ENCODE results near the gene DHRS1. TPM values are rescaled to one million over a fixed set of nuclear protein-coding genes. Genes with fewer than 3 reads are reported as not detected.
A peak's percentile ranks its signal among the peaks of the same experiment; 100 is the strongest.
"Not testable (repeated sequence)": the region's sequence is repeated elsewhere in the genome, so short reads cannot be mapped to it uniquely, and the experiment has no call there.

Gene DHRS1
- polyA plus RNA-seq, 1 donor: 81.3 TPM

DNA sequence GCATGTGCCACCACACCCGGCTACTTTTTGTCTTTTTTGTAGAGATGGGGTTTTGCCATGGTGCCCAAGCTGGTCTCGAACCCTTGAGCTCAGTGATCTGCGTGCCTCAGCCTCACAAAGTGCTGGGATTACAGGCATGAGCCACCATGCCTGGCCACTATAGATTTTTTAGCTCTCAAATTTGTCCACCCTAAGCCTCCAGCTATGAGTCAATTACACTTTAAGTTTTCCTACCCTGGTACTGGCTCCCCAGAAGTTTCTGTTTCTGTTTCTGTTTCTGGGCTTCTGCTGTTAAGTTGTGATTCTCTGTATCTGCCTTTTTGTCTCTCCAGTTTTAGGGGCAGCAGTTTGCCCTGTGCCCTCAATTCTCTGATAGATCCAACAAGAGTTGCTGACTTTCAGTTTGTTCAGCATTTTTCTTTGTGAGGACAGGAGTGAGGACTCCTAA lies 52.8 kb downstream of the DHRS1 start:
- H3K27ac ChIP-seq (ENCODE audit: low read length): peak overlapping the region; percentile 53
- peaks cover 10% of the 10 kb centered on the region for H3K4me1 ChIP-seq (ENCODE audit: control insufficient read depth, insufficient read depth, low read length)
- no peaks in the 10 kb centered on the region for H3K36me3 ChIP-seq (ENCODE audit: control insufficient read depth, insufficient read depth, low read length)
- no peaks in the 10 kb centered on the region for H3K9me3 ChIP-seq (ENCODE audit: control insufficient read depth, low read depth, low read length)
- DNase-seq: peak; percentile 49 to 80
- no peak overlapping the region for H3K4me3 ChIP-seq (ENCODE audit: low read length)
- no CpG with 5 or more reads among the region's 3 CpGs for WGBS (ENCODE audit: insufficient coverage, low lambda C conversion rate)
- H3K27me3 ChIP-seq (ENCODE audit: control insufficient read depth, insufficient read depth, low read length): no peaks in the 10 kb centered on the region

DNA sequence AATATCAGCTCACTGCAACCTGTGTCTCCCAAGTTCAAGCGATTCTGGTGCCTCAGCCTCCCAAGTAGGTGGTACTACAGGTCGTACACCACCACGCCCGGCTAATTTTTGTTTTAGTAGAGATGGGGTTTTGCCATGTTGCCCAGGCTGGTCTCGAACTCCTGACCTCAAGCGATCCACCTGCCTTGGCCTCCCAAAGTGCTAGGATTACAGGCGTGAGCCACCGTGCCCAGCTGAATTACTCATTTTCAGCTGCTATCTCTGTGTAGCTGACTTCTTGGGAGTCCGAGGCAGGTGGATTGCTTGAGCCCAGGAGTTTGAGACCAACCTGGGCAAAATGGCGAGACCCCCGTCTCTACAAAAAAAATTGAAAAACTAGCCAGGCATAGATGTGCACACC lies 54.2 kb downstream of the DHRS1 start:
- not testable (repeated sequence) for DNase-seq
- peaks cover 20% of the 10 kb centered on the region for H3K4me1 ChIP-seq (ENCODE audit: control insufficient read depth, insufficient read depth, low read length)

DNA sequence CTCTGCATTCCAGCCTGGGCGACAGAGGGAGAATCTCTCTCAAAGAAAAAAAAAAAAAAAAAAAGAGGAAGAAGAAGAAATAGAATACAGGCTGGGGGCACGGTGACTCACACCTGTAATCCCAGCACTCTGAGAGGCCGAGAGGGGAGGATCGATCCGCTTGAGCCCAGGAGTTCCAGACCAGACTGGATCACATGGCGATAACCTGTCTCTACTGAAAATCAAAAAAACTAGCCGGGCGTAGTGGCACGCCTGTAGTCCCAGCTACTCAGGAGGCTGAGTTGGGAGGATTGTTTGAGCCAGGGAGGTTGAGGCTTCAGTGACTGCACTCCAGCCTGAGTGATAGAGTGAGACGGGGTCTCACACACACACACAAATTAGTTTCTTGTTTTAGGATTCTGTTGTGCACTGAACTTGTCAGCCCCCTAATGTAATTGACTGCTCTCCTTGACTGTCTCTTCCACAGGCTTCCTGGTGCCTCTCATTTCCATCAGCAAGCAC lies 56.2 kb downstream of the DHRS1 start:
- Histone ChIP-seq H3K36me3 (ENCODE audit: control insufficient read depth, insufficient read depth, low read length) (peaks cover 27% of the 10 kb centered on the region), H3K27ac (ENCODE audit: low read length) (peak overlapping the region; percentile 99), H3K27me3 (ENCODE audit: control insufficient read depth, insufficient read depth, low read length) (no peaks in the 10 kb centered on the region), H3K9me3 (ENCODE audit: control insufficient read depth, low read depth, low read length) (no peaks in the 10 kb centered on the region), H3K4me3 (ENCODE audit: low read length) (peak overlapping the region; percentile 70), H3K4me1 (ENCODE audit: control insufficient read depth, insufficient read depth, low read length) (peaks cover 24% of the 10 kb centered on the region)
- DNase-seq: peak in 1 of 2 donors; percentile 67
- no CpG with 5 or more reads among the region's 10 CpGs for WGBS (ENCODE audit: insufficient coverage, low lambda C conversion rate)

More for the DNA sequence above, 54.2 kb downstream of the DHRS1 start:
- not testable (repeated sequence) for H3K9me3 ChIP-seq (ENCODE audit: control insufficient read depth, low read depth, low read length); H3K36me3 ChIP-seq (ENCODE audit: control insufficient read depth, insufficient read depth, low read length); H3K27ac ChIP-seq (ENCODE audit: low read length); H3K27me3 ChIP-seq (ENCODE audit: control insufficient read depth, insufficient read depth, low read length); H3K4me3 ChIP-seq (ENCODE audit: low read length)
- no CpG with 5 or more reads among the region's 11 CpGs for whole genome bisulfite sequencing (ENCODE audit: insufficient coverage, low lambda C conversion rate)

DNA sequence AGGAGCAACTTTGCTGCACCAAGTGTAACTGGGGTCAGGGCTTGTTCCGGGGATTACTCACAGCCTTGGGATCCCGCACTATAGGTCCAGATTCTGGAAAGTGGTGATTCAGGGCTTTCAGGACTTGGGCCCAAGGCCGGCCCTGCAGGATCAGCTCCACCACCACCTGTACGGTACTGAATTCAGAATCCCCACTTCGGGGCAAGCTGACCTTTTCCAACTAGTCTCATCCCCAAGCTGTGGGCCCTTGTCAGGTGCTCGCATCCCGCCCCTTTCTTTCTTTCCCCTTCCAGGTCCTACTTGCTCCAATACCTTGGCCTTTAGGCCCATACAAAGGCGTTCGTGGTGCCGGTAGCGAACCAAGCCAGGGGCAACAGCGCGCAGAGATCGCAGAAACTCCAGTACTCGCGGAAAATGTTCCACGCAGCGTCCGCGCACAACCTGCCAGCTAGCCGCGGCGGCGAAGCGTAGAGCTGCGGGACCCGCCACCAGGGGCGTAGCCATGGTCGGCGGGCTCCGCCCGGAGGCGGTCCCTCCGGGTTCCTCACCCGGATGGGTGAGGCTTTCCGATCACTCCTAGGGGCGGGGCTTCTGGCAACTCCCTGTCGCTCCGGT lies 57.6 kb downstream of the DHRS1 start:
- H3K36me3 ChIP-seq (ENCODE audit: control insufficient read depth, insufficient read depth, low read length): peaks cover 41% of the 10 kb centered on the region
- peak overlapping the region; percentile 70 for H3K4me3 ChIP-seq (ENCODE audit: low read length)
- no peaks in the 10 kb centered on the region for H3K27me3 ChIP-seq (ENCODE audit: control insufficient read depth, insufficient read depth, low read length)
- peak in 1 of 2 donors; percentile 94 for DNase-seq
- peaks cover 23% of the 10 kb centered on the region for H3K4me1 ChIP-seq (ENCODE audit: control insufficient read depth, insufficient read depth, low read length)
- H3K9me3 ChIP-seq (ENCODE audit: control insufficient read depth, low read depth, low read length): no peaks in the 10 kb centered on the region
- H3K27ac ChIP-seq (ENCODE audit: low read length): peak overlapping the region; percentile 99
- WGBS (ENCODE audit: insufficient coverage, low lambda C conversion rate): no CpG with 5 or more reads among the region's 39 CpGs

Other genes with a start within 250 kb of the DHRS1 start
- 2.4 TPM for gene CARMIL3, start 247.8 kb downstream of the DHRS1 start, polyA plus RNA-seq
- 0.31 TPM for gene CPNE6, start 228.2 kb downstream of the DHRS1 start, polyA plus RNA-seq
- gene PCK2, start 205.5 kb downstream of the DHRS1 start, polyA plus RNA-seq: 177 TPM
- gene DCAF11, start 185.0 kb downstream of the DHRS1 start, polyA plus RNA-seq: 98.9 TPM
- 1.6 TPM for gene NRL, start 184.8 kb downstream of the DHRS1 start, polyA plus RNA-seq
- 2.8 TPM for gene FITM1, start 169.1 kb downstream of the DHRS1 start, polyA plus RNA-seq
- gene PSME1, start 163.6 kb downstream of the DHRS1 start, polyA plus RNA-seq: 324 TPM
- 33.9 TPM for gene EMC9, start 158.2 kb downstream of the DHRS1 start, polyA plus RNA-seq
- 243 TPM for gene PSME2, start 153.2 kb downstream of the DHRS1 start, polyA plus RNA-seq
- 39.1 TPM for gene RNF31, start 152.3 kb downstream of the DHRS1 start, polyA plus RNA-seq
- gene IRF9, start 138.5 kb downstream of the DHRS1 start, polyA plus RNA-seq: 104 TPM
- 201 TPM for gene REC8, start 127.7 kb downstream of the DHRS1 start, polyA plus RNA-seq
- 22.5 TPM for gene IPO4, start 111.0 kb downstream of the DHRS1 start, polyA plus RNA-seq
- gene TM9SF1, start 104.3 kb downstream of the DHRS1 start, polyA plus RNA-seq: 50.9 TPM
- gene TSSK4, start 94.1 kb downstream of the DHRS1 start, polyA plus RNA-seq: 8.1 TPM
- gene CHMP4A, start 86.3 kb downstream of the DHRS1 start, polyA plus RNA-seq: 92.5 TPM
- gene MDP1, start 83.7 kb downstream of the DHRS1 start, polyA plus RNA-seq: 21.8 TPM
- 194 TPM for gene NEDD8, start 67.4 kb downstream of the DHRS1 start, polyA plus RNA-seq
- 85.9 TPM for gene GMPR2, start 66.9 kb downstream of the DHRS1 start, polyA plus RNA-seq
- 35.4 TPM for gene TINF2, start 57.2 kb downstream of the DHRS1 start, polyA plus RNA-seq
- 8.6 TPM for gene TGM1, start 36.6 kb downstream of the DHRS1 start, polyA plus RNA-seq
- 29.0 TPM for gene RABGGTA, start 28.2 kb downstream of the DHRS1 start, polyA plus RNA-seq
- 20.9 TPM for gene NOP9, start 70 bp upstream of the DHRS1 start, polyA plus RNA-seq
- 105 TPM for gene CIDEB, start 8.2 kb upstream of the DHRS1 start, polyA plus RNA-seq
- 6.0 TPM for gene LTB4R2, start 10.4 kb upstream of the DHRS1 start, polyA plus RNA-seq
- 7.2 TPM for gene LTB4R, start 11.7 kb upstream of the DHRS1 start, polyA plus RNA-seq
- gene ADCY4, start 35.3 kb upstream of the DHRS1 start, polyA plus RNA-seq: 10.5 TPM
- 14.8 TPM for gene RIPK3, start 40.2 kb upstream of the DHRS1 start, polyA plus RNA-seq
- gene NFATC4, start 68.4 kb upstream of the DHRS1 start, polyA plus RNA-seq: 40.9 TPM
- 54.4 TPM for gene NYNRIN, start 99.2 kb upstream of the DHRS1 start, polyA plus RNA-seq
- 5.6 TPM for gene CBLN3, start 129.9 kb upstream of the DHRS1 start, polyA plus RNA-seq
- gene KHNYN, start 130.2 kb upstream of the DHRS1 start, polyA plus RNA-seq: 73.5 TPM
- 44.4 TPM for gene SDR39U1, start 143.0 kb upstream of the DHRS1 start, polyA plus RNA-seq
- gene CMA1, start 208.5 kb upstream of the DHRS1 start, polyA plus RNA-seq: not detected

Data from large intestine (tissue), 3 donors.